GM18517 (cell line): ENCODE results near the gene CASKIN2.
A peak's percentile ranks its signal among the peaks of the same experiment; 100 is the strongest.

Experiments used
- ATAC-seq: cut with Tn5 transposase; IDR thresholded peaks from one replicate; pipeline ENCODE4 v1.9.1; 2021; ENCODE audit warnings: mild to moderate bottlenecking, moderate library complexity; ENCODE audit not compliant: unreplicated experiment

CASKIN2 gene

DNA sequence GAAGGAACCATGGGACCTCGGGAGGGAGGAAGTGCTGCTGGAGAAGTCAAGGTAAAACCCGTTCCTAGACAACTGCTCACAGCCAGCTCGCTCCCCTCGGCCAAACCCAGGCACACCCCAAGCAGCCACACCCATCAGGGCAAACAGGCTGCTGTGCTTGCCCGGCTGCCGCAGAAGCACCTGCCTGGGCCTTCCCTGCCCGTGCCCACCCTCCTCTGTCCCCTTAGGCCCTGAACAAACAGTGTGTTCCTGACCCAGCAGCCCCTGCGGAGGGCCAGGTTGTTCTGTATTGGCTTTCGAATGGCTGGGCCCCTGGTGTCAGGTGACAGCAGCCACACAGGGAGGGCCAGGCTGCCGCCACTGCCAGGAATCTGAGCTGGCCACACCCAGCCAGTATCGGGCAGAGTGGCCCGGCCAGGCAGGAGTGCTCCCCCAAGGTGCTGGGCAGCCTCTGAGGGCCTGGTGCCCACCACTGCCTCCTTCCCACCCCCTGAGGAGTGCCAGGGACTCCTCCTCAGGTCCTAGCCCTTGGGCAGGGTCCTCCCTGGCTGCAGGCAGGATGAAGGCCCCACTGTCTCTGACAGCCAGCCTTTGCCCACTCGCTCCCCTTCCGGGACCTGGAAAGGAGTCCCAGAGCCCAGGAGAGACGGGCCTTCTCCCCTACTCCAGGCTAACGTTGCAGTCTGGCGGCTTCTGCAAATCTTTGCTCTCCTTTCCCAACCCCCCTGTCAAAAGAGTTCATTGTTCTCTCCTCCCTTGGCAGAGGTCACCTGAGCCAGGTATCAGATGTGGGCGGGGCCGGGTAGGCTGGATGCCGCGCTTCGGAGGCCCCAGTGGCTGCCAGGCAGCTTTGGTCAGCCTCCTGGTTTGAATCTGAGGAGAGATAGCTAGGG lies 34.2 kb upstream of the CASKIN2 start:
- ATAC-seq, result no peak

DNA sequence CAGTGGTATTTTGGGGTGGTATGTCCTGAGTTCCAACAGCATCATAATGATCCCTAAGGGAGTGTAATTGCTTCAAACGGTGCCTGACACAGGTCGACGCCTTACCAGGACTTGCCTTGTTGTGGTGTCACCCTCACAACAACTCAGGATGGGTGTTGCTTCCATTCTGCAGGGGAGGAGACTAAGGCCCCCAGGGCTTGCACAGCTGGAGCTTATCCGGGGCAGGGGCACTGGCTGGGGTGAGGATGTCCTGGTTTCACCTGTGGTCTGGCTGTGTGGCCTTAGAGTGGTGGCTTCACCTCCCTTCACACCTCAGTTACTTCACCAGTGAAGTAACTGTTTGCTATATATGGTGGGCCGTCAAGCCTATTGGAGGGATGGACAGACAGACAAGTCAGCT lies 33.5 kb upstream of the CASKIN2 start:
- no peak for ATAC-seq

DNA sequence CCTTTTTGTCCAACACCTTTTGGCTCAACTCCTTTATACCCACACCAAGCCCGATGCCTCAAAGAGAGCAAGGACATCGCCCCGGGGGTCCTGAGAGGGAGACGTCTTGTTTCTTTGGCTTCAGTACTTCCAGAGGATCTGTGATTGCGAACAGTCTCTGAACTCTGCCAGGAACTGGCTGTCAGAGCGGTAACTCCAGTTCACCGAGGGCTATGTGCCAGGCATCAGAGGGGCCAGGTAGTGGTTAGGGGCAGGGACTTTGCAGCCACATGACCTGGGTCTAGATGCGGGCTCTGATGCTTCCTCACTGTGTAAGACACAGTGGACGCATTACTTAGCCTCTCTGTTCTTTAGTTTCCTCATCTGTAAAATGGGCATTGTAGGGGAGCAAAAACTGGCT lies 31.8 kb upstream of the CASKIN2 start:
- ATAC-seq, result no peak

DNA sequence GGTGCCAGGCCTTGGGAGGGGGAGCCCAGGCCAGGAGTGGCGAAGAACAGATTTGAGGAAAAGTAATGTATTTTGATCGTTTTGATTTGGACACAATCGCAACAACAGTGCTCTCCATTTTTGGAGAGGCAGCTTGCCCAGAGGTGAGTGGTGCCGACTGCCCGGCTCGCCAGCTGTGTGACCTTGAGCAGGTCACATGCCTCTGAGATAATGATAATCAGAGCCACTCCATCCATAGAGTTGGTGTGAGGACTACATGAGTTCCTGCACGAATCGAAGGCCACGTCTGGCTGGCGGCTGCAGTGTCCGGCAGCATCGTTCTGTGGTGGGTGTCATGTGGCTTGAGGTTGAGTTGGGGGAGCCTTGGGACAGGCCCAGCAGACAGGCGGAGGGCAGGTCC lies 30.8 kb upstream of the CASKIN2 start:
- no peak for ATAC-seq

DNA sequence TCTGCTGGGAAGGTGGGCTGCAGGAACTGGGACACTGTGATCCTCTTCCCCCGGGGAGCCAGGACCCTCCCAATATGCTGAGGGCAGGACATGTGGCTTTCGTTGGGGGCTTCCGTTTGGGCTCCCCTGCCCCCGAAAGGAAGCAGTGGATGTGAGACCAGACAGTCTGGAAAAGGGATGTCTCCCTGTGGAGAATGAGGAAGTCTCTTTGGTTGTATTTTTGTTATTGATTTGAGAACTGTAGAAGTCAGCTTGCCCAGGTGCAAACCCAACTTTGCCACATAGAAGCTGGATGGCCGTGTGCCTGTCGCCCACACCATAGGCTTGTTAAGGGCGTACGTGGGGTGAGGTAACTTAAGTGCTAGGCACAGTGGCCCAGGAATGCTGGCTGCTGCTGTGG lies 28.9 kb upstream of the CASKIN2 start:
- no peak for ATAC-seq

DNA sequence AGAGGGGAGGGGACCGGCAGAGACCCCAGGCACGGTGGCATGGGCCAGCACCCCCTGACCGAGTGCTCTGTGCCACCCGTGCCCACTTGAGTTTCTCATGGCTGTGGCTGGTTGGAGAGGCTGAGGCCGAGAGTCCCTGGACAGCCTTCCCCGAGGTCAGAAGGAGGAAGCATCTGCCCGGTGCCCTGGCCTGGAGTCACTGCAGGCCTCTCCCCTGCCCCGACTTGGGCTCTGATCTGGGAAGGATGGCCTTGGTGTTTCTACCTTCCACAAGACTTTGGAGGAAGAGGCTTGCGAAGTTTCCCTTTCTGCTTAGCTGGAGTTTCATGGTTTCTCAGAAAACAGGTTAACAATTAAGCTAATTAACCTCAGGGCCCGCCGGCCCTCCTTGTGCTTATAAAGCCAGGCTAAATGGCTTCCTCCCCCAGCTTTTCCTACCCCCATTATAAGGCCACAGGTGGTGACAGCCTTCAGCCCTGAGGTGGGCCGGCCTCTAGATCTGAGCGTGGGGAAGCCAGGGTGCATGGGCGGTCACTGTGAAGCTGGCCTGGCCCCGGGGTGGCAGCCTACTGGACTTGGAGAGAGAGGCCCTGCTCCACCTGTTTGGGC lies 27.5 kb upstream of the CASKIN2 start:
- ATAC-seq, result no peak

DNA sequence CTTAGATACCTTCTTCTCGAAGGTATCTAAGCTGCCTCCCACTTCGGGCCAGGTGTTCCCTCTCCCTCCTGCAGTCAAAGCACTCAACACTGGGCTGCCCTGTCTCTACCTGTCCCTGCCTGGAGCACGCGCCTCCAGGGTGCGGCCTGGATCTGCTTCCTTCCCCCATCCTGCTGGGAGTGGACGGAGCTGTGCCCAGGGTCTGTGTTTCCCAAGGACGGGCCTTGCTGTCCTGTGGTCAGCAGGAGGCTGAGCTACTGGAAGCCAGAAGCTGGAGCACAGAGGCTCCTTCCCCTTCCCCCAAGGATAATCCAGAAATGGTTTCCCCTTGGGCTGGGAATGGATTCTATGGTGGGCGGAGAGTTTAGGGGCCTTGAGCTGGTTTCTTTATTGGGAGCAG lies 26.9 kb upstream of the CASKIN2 start:
- no peak for ATAC-seq

DNA sequence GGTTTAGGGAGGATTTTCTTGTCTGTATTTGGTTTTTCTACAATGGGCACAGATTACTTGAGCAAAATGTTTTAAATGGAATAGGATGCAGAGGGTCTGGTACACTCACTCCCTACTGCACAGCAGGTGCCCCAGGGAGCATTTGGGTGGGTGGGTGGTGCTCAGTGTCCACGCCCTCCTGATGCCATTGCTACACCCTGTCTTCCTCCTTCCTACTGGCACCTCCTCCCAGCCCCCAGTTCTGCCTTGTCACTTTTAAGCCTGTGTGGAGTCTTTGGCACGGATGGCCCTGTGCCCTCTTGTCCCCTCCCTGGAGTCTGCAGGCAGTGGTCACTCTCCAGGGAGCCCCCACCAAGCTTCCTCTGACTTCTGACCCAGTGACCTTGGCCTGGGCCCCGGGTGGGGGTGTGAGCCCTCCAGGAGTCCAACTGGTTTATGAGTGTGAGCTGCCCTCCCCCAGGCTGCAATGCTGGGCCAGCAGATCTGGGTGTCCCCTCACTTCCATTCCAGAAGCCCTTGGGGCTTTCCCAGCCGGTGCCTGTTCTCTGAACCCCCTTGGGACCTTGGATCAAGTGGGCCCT lies 25.7 kb upstream of the CASKIN2 start:
- no peak for ATAC-seq

DNA sequence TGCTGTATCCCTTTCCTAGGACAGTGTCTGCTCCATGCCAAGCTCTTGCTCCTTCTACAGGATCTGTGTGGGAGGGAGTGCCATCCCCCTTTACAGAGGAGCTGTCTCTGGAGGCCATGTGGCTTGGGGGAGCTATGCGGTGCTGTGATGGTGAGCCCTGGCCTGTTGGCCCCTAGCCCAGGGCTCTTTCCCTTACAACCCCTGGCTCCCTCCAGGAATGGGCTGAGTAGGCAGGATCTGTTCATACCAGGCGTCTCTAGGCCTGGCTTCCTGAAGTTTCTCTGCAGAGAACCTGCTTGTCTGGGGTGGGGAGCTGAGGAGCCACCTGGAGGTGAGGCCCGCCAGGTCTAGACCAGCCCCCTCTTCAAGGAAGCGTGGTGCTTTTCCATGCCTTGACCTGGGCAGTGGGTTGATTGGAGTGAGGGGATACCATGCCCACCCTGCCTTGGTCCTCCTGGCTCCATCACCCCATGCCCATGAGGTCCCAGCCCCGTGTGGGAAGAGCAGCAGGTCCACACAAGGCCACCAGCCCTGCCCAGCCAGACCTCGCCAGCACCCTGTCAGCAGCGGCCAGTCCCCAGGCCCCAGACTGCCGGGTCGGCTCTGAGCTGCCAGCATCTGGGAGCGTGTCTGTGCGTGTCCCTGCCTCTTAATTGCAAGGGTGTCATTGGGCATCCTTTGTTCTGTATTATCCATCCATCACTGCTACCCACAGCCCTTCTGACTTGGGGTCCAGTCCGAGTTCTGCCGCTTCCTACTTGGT lies 24.8 kb upstream of the CASKIN2 start:
- no peak for ATAC-seq

DNA sequence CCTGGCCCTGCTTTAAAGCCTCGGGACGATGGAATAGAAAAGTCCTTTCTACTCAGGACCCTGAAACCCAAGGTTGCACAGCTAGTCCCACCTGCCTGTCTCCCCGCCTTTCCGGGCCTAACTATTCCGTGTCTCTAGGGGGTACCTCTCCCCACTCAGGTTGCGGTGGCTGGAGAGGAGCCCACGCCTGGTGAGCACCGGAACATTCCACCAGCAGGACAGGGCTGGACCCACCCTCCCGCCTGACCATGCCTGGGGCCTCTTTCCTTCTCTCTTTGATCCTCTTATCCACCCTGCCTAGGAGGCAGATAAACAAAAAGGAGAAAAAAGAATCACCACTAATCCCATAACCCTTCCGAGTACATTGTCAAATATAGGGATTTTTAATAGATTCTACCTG lies 21.0 kb upstream of the CASKIN2 start:
- ATAC-seq, result no peak

DNA sequence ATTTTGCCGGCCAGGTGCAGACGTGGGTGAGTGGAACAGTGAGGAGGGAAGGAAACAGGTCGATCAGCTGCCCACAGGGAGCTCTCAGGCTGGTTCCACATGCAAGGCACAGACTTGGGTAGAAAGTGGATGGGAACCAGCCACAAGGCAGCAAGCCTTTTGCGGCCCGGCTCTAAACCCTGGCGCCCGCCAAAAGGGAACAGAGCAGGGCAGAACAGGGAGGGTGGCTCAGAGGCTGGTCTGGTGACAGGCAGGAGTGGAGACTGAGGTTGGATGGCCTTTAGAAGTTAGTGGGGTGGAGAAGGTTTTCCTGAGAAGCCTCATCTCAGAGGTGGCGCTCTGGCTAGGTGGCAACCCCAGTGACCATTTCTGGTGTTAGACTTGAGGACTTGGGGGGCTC lies 20.5 kb upstream of the CASKIN2 start:
- no peak for ATAC-seq

DNA sequence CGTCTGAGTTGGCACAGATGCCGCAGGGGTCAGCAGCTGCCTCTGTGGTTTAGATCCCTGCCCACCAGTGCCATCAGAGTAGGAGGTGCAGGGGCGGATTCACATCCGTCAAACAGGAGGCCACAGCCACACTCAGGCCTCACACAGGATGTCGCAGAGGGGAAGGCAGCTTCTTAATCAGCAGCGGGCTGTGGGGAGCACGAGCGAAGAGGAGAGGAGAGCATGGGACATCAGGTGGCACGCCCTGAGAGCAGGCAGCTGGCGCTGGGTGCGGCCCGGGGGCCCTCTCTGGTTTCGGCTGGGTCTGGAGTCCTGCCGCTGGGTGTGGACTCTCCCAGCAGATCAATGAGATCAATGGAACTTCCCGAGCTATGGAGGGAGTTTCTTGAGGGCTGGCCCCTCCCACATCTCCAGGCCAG lies 19.8 kb upstream of the CASKIN2 start:
- ATAC-seq, result no peak

DNA sequence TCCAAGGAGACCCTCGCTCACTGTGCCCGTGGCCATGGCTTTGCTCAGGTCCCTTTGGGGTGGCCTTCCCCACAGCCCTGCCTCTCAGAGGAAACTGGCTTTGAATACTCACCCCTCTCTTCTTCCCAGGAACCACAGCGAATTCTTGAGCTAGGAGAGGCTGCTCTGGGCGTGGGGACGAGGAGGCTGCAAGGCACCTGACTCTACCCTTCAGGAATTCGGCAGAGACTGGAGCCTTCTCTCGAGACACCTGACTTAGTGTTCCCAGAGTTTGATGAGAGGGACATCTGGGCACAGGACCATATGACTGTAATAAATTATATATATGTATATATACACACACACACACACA lies 16.4 kb upstream of the CASKIN2 start:
- no peak for ATAC-seq

DNA sequence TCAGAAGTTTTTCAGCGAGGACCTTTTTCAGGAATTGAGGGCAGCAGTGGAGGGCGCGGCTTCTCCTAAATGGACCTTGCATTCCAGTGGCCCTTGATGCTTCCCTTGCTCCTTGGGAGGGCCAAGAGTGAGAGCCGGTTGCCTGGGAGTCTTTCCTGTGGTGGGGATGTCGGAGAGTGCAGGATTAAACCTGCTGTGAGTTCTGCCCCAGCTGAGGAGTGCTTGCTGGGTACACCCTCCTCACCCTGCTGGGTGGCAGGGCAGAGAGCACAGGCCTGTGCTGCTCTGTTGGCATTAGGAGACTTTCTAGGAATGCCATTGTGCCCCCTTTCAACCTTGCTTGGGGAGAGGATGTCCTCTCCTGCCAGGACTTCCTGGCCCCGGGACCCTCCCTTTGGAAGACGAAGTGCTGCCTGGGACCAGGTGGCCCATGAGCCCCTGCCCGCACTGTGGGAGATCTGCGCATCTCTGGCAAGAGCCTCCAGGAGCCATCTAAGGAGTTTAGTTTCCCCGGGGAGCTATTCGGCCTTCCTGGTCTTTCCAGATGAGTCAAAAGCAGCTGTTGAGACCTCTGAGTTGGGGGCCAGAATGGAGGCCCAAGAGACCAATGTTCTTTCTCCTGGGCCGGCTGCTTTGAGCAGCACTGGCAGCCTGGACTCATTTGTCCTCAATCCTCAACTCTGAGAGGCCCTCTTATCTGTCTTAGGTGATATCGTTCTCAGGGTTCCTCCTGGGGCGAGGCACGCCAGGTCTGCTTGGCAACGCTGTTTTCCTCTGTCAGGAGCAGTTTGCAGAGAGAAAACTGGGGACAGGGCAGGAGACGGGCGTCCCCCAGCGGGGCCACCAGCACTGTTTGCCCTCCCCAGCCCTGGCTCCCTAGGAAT lies 15.7 kb upstream of the CASKIN2 start:
- no peak for ATAC-seq

DNA sequence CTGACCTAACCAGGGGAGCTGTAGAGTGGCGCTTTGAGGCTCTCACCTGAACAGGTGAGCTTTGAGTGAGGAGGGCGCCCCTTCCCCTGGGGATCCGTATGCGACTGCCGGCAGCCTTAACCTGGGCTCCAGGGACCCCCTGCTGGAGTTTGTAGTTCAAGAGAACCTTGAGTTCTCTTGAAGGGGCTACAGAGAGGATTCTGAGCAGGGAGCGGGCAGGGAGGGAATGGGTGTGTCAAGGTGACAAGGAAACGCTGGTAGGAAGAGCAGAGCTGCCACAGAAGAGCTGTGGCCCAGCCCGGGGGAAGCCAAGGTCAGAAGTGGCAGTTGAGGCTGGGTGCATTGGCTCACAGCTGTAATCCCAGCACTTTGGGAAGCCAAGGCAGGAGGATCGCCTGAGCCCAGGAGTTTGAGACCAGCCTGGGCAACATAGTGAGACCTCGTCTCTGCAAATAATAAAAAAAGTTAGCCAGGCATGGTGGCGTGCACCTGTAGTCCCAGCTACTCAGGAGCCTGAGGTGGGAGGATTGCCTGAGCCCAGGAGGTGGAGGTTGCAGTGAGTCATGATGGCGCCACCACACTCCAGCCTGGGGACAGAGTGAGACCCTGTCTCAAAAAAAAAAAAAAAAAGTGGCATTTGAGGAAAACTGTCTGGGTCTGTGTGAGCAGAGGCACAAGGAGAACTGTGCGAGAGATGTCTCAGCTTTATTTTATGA lies 11.4 kb upstream of the CASKIN2 start:
- ATAC-seq, result no peak

DNA sequence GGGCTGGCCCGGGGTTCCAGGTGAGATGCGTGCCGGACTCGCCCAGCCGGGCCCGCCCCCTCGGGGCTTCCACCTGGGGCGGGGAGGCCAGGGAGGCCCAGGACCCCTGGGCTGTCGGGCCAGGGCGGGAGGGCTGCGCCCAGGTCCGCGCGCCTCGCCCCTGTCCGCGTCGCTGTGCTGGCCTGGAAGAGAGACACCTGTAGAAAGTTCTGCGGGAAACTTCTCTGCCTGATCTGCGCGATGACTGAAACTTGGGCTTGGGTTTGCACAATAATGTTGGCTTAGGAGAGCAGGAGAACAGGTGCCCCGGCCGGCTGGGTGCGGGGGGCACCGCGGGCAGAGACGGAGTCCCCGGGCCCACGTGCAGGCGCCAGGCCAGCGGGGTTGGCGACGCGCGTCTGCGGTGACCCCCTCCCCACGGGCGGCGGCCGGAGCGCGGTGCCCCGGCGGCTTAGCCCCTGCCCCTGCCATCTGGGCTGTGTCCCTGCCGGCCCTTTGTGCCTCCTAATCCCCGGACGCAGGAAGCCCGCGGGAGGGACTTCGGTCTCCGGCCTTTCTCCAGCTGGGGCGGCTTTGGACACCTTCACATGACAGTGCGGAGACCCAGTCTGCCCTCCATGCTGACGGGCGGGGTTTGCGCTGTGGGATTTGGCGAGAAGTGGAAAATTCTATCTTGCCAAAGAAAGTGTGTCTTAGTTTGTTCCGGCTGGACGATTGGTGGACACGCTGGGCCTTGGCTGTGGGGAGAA lies 10.6 kb upstream of the CASKIN2 start:
- no peak for ATAC-seq

DNA sequence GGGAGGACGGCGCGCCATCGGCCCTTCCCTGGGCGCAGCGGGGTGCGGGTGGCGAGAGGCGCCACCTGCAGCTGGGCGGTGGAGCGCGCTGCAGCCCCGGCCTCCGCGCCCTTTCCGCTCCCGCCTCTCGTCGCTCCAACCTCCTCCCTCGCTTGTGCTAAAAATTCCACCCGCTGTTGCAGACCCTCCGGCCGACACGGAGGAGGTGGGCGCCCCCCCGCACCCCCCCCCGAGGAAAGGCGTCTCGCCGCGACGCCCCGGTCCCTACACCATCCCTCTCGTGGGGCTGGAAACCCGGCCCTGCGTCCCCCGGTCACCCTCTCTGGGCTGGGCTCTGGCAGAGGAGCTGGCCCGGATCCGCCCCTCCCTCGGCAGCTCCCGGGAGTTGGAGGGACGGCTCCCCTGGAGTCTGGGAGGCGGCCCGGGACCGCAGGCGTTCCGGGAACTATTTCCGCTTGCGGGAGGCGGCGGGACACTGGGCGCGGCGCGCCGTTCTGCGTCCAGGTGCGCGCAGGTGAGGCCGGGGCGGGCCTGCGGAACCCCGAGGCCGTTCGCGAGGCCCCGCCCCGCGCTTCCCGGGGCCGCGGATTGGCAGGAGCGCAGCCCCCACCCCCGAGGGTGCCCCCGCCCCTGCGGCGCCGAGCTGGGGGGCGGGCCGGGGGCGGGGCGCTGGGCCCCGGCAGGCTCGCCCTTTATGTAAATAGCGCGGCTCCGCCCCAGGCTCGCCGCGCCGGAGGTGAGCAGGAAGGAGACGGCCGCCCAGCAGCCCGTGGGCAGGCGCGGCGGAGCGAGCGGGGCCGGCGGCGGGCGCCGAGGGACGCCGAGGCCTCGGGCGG lies 9.9 kb upstream of the CASKIN2 start, which contains the start of gene LLGL2:
LLGL2 (plus strand) TSS at position 728 of the 836 bp plus-strand sequence. CDS start 17,730 bp downstream, outside the sequence.
- ATAC-seq, result peak; percentile 69

DNA sequence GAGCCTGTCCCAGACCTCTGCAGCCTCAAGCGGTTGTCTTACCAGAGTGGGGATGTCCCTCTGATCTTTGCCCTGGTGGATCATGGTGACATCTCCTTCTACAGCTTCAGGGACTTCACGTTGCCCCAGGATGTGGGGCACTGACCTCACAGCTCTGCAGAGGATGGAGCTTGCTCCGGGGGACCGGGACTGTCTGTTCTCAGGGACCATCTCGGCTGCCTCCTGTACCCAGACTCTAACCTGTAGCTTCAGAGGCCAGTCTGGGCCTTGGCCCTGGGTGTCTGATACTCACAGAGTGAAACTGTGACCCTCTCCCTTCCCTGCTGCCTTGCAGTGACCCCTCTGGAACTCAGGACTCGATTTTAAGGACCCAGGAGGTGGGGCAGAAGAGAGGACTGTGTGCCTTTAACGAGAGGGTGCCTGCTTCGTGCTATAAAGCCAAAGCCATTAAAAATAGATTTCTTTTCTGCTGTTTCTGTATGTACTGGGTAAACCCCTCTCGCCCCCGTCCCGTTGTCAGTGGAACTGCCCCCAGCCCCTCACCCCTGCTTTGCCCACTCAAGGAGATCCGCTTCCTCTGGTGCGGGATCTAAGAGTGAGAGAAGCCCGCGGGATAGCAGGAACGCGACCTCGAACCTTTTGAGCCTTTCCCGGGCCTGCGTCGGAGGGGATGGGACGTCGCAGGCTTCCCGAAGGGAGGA lies 9.1 kb upstream of the CASKIN2 start:
- ATAC-seq, result no peak
